Mesothelial cell of epicardium (in vitro differentiated cells): ENCODE data around the gene SCYL2. TPM values are rescaled to one million over a fixed set of nuclear protein-coding genes. Genes with fewer than 3 reads are reported as not detected.

Experiments used
- DNase-seq, 2 experiments: peaks; one replicate each; pipeline ENCODE4 v3.0.0; 2021; ENCODE audit warnings: low spot score in 2 of 2; ENCODE audit not compliant: unreplicated experiment in 2 of 2
- H3K27ac Mint-ChIP-seq: 2 replicates; pipeline ENCODE4 v1.8.0; 2021; ENCODE audit warnings: mixed read lengths
- H3K27me3 Mint-ChIP-seq: 2 replicates; pipeline ENCODE4 v1.8.0; 2021; ENCODE audit warnings: low read depth, mixed read lengths
- H3K36me3 Mint-ChIP-seq: 2 replicates; pipeline ENCODE4 v1.8.0; 2021; ENCODE audit warnings: mixed read lengths
- H3K4me1 Mint-ChIP-seq: 2 replicates; pipeline ENCODE4 v1.8.0; 2021; ENCODE audit warnings: mixed read lengths
- H3K4me3 Mint-ChIP-seq: 2 replicates; pipeline ENCODE4 v1.8.0; 2021; ENCODE audit warnings: mild to moderate bottlenecking, moderate library complexity, mixed read lengths
- H3K9me3 Mint-ChIP-seq: 2 replicates; pipeline ENCODE4 v1.8.0; 2021; ENCODE audit warnings: mixed read lengths
- CTCF ChIP-seq: fragments of 200-600 bp; sonication (generic); IDR thresholded peaks from one replicate; pipeline ENCODE4 v1.5.0; 2021; ENCODE audit warnings: antibody characterized with exemption; ENCODE audit not compliant: unreplicated experiment
- total RNA-seq: library from RNA; stranded (reverse); gene quantifications from 3 replicates; pipeline ENCODE4 v1.2.1, GENCODE V29; 2021

SCYL2 gene
- total RNA-seq, 1 donor from 2014 or later = 55.5 TPM

- H3K9me3 Mint-ChIP-seq = peaks cover 10% of the 10 kb centered on the region
- peaks cover 6% of the 10 kb centered on the region for H3K36me3 Mint-ChIP-seq
- no peak overlapping the region for H3K27ac Mint-ChIP-seq
- TF ChIP-seq CTCF = no peak
- no peaks in the 10 kb centered on the region for H3K27me3 Mint-ChIP-seq
- DNase-seq = no peak
- no peak overlapping the region for H3K4me3 Mint-ChIP-seq
- H3K4me1 Mint-ChIP-seq = no peaks in the 10 kb centered on the region
Measured at GRCh38 chr12:100239589-100239988, 27.4 kb upstream of the SCYL2 start.

GRCh38 chr12:100243137-100243536, 23.8 kb upstream of the SCYL2 start:
- Mint-ChIP-seq H3K36me3 (no peaks in the 10 kb centered on the region), H3K9me3 (no peaks in the 10 kb centered on the region), H3K4me3 (no peak overlapping the region), H3K27ac (no peak overlapping the region), H3K27me3 (no peaks in the 10 kb centered on the region), H3K4me1 (no peaks in the 10 kb centered on the region)
- no peak for TF ChIP-seq CTCF
- no peak for DNase-seq

GRCh38 chr12:100247765-100248164, 19.2 kb upstream of the SCYL2 start:
- H3K9me3 Mint-ChIP-seq = no peaks in the 10 kb centered on the region
- H3K27me3 Mint-ChIP-seq = no peaks in the 10 kb centered on the region
- no peak for TF ChIP-seq CTCF
- no peaks in the 10 kb centered on the region for H3K4me1 Mint-ChIP-seq
- no peak overlapping the region for H3K4me3 Mint-ChIP-seq
- H3K27ac Mint-ChIP-seq = no peak overlapping the region
- no peak for DNase-seq
- H3K36me3 Mint-ChIP-seq = peaks cover 2% of the 10 kb centered on the region

- Mint-ChIP-seq H3K4me3 (no peak overlapping the region), H3K9me3 (no peaks in the 10 kb centered on the region), H3K36me3 (peaks cover 2% of the 10 kb centered on the region), H3K27me3 (no peaks in the 10 kb centered on the region), H3K4me1 (no peaks in the 10 kb centered on the region), H3K27ac (no peak overlapping the region)
- no peak for TF ChIP-seq CTCF
- no peak for DNase-seq
Measured at GRCh38 chr12:100248886-100249285, 18.1 kb upstream of the SCYL2 start.

- Mint-ChIP-seq H3K4me1 (peaks cover 3% of the 10 kb centered on the region), H3K27ac (no peak overlapping the region), H3K4me3 (no peak overlapping the region), H3K36me3 (peaks cover 2% of the 10 kb centered on the region), H3K27me3 (no peaks in the 10 kb centered on the region), H3K9me3 (no peaks in the 10 kb centered on the region)
- no peak for DNase-seq
- no peak for TF ChIP-seq CTCF
Measured at GRCh38 chr12:100249941-100250340, 17.0 kb upstream of the SCYL2 start.

- H3K27ac Mint-ChIP-seq = no peak overlapping the region
- TF ChIP-seq CTCF = no peak
- peaks cover 2% of the 10 kb centered on the region for H3K36me3 Mint-ChIP-seq
- DNase-seq = no peak
- no peak overlapping the region for H3K4me3 Mint-ChIP-seq
- no peaks in the 10 kb centered on the region for H3K27me3 Mint-ChIP-seq
- H3K4me1 Mint-ChIP-seq = peaks cover 7% of the 10 kb centered on the region
- no peaks in the 10 kb centered on the region for H3K9me3 Mint-ChIP-seq
Measured at GRCh38 chr12:100251917-100252316, 15.1 kb upstream of the SCYL2 start.
